Activated CD8-positive, alpha-beta memory T cell treated with anti-CD3 and anti-CD28 coated beads for 36 hours (primary cell): ENCODE data around the gene ERC1. TPM values are rescaled to one million over a fixed set of nuclear protein-coding genes. Genes with fewer than 3 reads are reported as not detected.

Experiments used
- CTCF ChIA-PET: fragments of 350-600 bp; sonication (Branson Sonifier 250); formaldehyde crosslinking; loops from one replicate; lab custom pipeline; 2021; ENCODE audit warnings: antibody characterized with exemption; lab: Charles Lee
- POLR2A ChIA-PET: fragments of 350-600 bp; sonication (Branson Sonifier 250); formaldehyde crosslinking; loops from one replicate; lab custom pipeline; 2021; ENCODE audit warnings: antibody characterized with exemption; lab: Charles Lee
- total RNA-seq, 2 experiments: library from RNA; stranded (reverse); gene quantifications; one replicate each; pipeline ENCODE4 v1.2.3, GENCODE V29; 2021

ERC1 gene
- total RNA-seq, 2 experiments from 2014 or later: 24.2 to 25.8 TPM

DNA sequence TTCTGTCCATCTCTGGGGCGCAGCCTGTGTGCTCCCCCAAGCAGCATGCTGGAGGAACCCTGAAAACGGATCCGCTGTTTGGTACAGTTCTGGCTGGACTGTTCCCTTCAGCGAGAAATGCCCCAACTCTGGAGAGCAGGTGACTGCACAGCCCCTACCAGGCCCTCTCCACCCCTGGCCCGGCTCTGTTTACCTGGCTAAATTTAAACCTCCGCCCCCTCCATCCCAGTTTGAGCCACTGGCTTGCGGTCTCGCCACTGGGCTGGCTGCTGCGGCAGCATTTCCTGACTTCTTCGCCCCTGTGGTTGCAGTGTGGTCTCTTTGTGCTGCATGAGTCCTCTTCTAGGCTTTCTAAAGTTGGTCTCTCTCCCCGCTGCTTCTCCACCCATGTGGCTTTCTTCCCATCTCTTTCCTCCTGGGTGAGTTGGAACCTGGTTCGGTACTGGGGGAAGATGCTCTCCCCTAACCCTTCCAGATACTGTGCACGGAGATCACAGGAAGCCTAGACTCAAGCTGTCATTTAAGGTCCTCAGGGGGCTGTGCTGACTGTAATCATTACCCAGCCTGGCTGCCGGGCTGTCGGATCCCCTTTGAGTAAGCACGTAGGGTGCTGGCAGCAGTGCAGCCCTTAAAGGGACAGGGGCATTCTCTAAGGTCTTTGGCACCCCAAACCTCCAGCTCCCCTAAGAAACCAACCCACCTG is 542.7 kb downstream of the ERC1 start:
- ChIA-PET CTCF (interaction anchor here (0.6 to 1.3 kb wide), 3 partner anchors 49 to 255 kb away, joined by 3 to 4 read pairs (median 3); no protein-coding TSS in a partner anchor), POLR2A (no interaction called here)

DNA sequence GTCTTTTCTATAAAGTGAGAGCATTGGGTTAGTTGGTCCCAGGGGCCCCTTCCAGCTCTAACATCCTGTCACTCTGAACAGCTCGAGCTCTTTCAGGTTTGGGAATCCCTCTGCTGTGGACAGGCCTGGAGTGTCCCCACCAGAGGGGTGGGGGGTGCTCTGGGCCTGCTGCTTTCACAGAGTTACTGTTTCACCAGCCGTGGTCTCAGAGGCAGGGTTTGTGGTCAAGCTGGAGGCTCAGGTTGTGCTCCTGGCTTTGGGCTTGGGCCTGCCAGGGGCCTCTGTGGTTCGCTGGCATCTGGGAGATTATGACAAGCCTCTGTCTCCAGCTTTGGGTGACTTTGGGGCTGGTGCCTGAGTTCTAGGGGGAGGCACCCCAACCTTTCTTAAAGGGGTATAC is 543.7 kb downstream of the ERC1 start:
- ChIA-PET CTCF (interaction anchor here (1.1 to 1.3 kb wide), 2 partner anchors 49 to 416 kb away, joined by 3 to 4 read pairs; no protein-coding TSS in a partner anchor), POLR2A (no interaction called here)

DNA sequence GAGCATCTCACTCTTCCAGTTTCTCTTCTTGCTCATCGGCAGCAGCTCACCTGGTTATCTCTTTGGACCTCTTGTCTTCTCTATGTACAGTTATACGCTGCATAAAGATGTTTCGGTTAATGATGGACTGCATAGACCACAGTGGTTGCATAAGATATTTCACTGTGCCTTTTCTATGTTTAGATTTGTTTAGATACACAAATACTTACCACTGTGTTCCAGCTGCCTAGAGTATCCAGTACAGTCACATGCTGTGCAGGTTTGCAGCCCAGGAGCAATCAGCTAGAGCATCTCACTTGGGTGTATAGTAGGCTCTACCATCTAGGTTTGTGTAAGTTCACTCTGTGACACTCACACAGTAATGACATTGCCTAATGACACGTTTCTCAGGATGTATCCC is 545.8 kb downstream of the ERC1 start:
- CTCF ChIA-PET: interaction anchor here (0.5 to 1.3 kb wide), 2 partner anchors 9 to 1025 kb away, joined by 3 to 4 read pairs; no protein-coding TSS in a partner anchor
- POLR2A ChIA-PET: no interaction called here

DNA sequence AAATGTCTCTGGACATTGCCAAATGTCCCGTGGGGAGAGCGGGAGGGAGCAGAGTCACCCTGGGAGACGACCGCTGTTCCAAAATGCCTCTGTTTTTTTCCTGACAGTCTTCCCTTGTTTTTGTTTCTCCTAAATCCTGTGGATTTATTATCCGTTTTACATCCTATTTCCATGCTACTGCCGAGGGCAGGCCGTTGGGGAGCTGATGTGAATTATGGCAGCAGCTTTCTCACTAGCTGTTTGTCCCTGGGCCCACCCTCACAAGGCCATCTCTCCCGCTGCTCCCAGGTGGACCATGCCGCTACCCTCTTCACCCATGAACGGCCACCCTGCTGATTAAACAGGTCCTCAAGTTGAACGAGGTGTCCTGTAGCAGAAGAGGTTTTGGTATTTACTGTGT is 548.1 kb downstream of the ERC1 start:
- CTCF ChIA-PET: interaction anchor here (1.1 kb wide), 1 partner anchor 422 kb away, joined by 3 read pairs; no protein-coding TSS in a partner anchor
- POLR2A ChIA-PET: no interaction called here

DNA sequence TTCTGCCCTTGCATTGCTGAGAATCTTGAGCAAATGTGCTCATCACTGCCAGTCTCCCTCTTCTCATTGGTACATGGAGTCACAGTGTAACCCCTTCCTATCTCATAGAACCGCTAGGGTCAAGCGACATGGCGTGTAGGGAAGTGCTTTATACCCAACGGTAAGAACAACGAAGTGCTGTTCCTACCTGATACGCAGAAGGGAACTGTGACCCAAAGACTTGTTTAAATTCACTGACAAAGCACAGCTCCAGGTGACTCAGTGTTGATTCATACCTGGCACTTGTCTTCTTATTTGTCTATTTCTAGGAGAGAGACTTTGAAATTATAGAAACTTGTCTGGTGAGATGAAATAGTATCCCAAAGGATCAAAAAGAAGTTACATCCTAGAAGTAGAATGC is 549.7 kb downstream of the ERC1 start:
- ChIA-PET CTCF (no interaction called here), POLR2A (no interaction called here)

DNA sequence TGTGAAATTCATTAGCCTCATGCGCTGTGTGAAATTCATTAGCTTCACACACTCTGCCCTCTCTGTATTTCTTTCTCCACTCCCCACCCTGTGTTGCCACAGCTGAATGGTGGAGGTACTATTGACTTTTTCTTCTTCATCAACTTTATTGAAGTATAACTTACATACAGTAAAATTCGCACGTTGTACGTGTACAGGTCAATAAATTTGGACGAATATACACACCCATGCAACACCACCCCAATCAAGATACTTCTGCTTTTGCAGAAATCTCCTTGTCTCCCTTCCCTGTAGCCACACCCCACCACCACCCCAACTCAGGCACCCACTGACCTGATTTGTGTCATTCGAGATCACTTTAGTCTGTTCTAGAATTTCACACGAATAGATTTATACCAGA is 551.6 kb downstream of the ERC1 start:
- POLR2A ChIA-PET: no interaction called here
- CTCF ChIA-PET: no interaction called here

DNA sequence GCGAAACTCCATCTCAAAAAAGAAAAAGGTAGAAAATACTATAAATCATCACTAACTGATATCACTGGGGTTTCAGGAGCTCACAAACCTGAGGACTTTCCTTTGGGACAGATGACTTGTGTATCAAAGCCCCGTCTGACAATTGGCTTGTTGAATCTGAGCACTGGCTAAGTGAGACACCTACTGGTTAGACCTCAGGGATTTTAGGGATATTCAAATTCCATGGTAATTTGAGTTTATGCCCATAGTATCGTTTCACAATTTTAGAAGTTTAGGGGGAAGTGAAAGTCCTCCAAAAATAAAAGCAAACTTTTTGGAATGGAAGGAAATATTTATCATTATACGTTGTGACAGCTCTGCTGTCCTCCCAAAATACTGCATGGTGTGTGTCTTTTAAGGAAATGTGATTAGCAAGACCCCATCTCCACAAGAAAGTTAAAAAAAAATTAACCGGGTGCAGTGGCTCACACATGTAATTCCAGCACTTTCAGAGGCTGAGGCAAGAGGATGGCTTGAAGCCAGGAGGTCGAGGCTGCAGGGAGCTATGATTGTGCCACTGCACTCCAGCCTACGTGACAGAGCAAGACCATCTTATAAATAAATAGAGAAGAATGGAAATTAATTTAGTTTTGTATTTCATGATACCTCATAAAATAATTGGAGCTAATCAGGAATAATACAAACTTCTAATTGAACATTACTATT is 554.1 kb downstream of the ERC1 start:
- ChIA-PET POLR2A (interaction anchor here (0.7 kb wide), 1 partner anchor 196 kb away, joined by 3 read pairs; no protein-coding TSS in a partner anchor), CTCF (interaction anchor here (1.7 kb wide), 1 partner anchor 427 kb away, joined by 5 read pairs; no protein-coding TSS in a partner anchor)

Other genes with a start within 250 kb of the ERC1 start
- gene WNK1, start 238.6 kb upstream of the ERC1 start, total RNA-seq: 100 to 1,000 TPM; 150 to 155 TPM
- 10 to 100 TPM; 12.8 to 14.6 TPM for gene RAD52, start 41.5 kb upstream of the ERC1 start, total RNA-seq